OCI-LY1 (cell line): Measurements from ENCODE around the gene ADD2.

Source experiments
- H2AFZ ChIP-seq: fragments of 200-600 bp; sonication (generic), shearing (Covaris generic); 2 replicates; pipeline ENCODE4 v1.6.0; 2014; ENCODE audit warnings: antibody characterized with exemption, mild to moderate bottlenecking, low read length
- H3F3A ChIP-seq: fragments of 200-600 bp; sonication (generic), shearing (Covaris generic); 2 replicates; pipeline ENCODE4 v1.6.0; 2014; ENCODE audit warnings: mild to moderate bottlenecking, antibody characterized with exemption, low read length, moderate library complexity; ENCODE audit not compliant: insufficient read depth
- H3K27ac ChIP-seq: fragments of 200-600 bp; sonication (generic); 2 replicates; pipeline ENCODE4 v1.5.1; 2014; ENCODE audit warnings: low read length, mixed run types, mild to moderate bottlenecking, low read depth; ENCODE audit not compliant: poor library complexity, severe bottlenecking
- H3K27me3 ChIP-seq: fragments of 200-600 bp; sonication (generic); 2 replicates; pipeline ENCODE4 v1.6.0; 2014; ENCODE audit warnings: antibody characterized with exemption, mild to moderate bottlenecking, low read length, moderate library complexity; ENCODE audit not compliant: insufficient read depth
- H3K36me3 ChIP-seq: fragments of 200-600 bp; sonication (generic); 2 replicates; pipeline ENCODE4 v1.6.1; 2014; ENCODE audit warnings: mild to moderate bottlenecking, antibody characterized with exemption, low read length, moderate library complexity, mixed read lengths; ENCODE audit not compliant: insufficient read depth
- H3K4me1 ChIP-seq: fragments of 200-600 bp; sonication (generic); 2 replicates; pipeline ENCODE4 v1.5.1; 2014; ENCODE audit warnings: mild to moderate bottlenecking, low read length, moderate library complexity; ENCODE audit not compliant: insufficient read depth, severe bottlenecking
- H3K4me2 ChIP-seq: fragments of 200-600 bp; sonication (generic), shearing (Covaris generic); 2 replicates; pipeline ENCODE4 v1.6.1; 2014; ENCODE audit warnings: low read length
- H3K4me3 ChIP-seq: fragments of 200-600 bp; sonication (generic); 2 replicates; pipeline ENCODE4 v1.5.1; 2014; ENCODE audit warnings: low read length, low read depth, mild to moderate bottlenecking, mixed read lengths; ENCODE audit not compliant: poor library complexity, severe bottlenecking
- H3K79me2 ChIP-seq: fragments of 200-600 bp; shearing (Covaris generic); 2 replicates; pipeline ENCODE4 v1.6.1; 2016; ENCODE audit warnings: mixed run types, low read length, mixed read lengths; ENCODE audit not compliant: insufficient read depth
- H3K9ac ChIP-seq: fragments of 200-600 bp; sonication (generic), shearing (Covaris generic); 2 replicates; pipeline ENCODE4 v1.6.1; 2014; ENCODE audit warnings: mild to moderate bottlenecking, low read length, mixed read lengths
- H3K9me2 ChIP-seq: fragments of 200-600 bp; sonication (generic), shearing (Covaris generic); 2 replicates; pipeline ENCODE4 v1.6.1; 2014; ENCODE audit warnings: low read depth, mild to moderate bottlenecking, low read length, mixed read lengths
- H3K9me3 ChIP-seq: fragments of 200-600 bp; shearing (Covaris generic); 2 replicates; pipeline ENCODE4 v1.6.1; 2014; ENCODE audit warnings: low read length, mixed read lengths
- H4K20me1 ChIP-seq: fragments of 200-600 bp; sonication (generic), shearing (Covaris generic); 2 replicates; pipeline ENCODE4 v1.6.0; 2016; ENCODE audit warnings: mild to moderate bottlenecking, low read length; ENCODE audit not compliant: insufficient read depth
- CTCF ChIP-seq: fragments of 200-600 bp; sonication (generic), shearing (Covaris generic); IDR thresholded peaks from 2 replicates; pipeline ENCODE4 v1.5.1; 2017; ENCODE audit warnings: mild to moderate bottlenecking, antibody characterized with exemption, low read length, moderate library complexity, mixed read lengths
- EZH2 ChIP-seq: fragments of 200-600 bp; sonication (generic), shearing (Covaris generic); IDR thresholded peaks from 2 replicates; pipeline ENCODE4 v1.8.0; 2017; ENCODE audit warnings: borderline replicate concordance, mixed run types, mild to moderate bottlenecking, antibody characterized with exemption, low read length, moderate library complexity, mixed read lengths

ADD2 gene

DNA sequence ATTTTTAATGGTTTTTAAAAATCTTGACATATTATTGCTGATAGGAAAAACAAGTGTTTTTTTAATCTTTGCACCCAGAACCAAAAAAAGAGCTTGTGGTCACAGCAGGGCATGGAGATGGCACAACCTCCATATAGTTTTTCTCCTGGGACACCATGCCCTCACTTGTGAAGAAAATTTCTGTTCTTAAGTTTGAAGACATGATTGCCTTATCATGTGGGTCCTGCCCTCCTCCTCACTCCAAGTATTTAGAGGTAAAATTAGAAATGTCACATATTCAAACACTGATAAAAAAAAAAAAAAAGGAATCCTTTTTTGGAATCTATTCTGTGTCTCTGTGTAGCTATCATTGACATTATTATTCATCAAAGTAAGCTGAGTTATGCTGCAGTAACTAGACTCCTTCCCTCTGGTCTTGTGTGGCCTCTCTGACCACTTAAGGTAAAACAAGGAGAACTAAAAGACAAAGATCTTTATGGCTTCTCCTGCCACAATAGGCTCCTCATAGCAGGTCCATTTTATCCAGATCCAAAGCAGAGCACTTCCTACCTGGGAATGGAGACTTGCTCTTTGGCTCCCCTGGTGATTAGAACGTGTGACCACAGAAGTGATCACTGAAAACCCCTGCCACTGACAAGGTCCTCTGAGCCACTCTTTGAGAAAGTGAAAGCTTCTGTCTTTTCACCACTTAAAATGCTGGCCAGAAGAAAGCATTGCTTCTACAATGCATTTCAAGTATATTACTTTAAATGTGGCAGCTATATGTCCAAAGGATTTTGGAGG lies 19.8 kb downstream of the ADD2 start:
- Histone ChIP-seq H2AFZ (no peak overlapping the region), H3K36me3 (no peaks in the 10 kb centered on the region), H3K9ac (no peak overlapping the region), H3K79me2 (no peaks in the 10 kb centered on the region), H3K4me3 (no peak overlapping the region), H3K27me3 (peaks cover 5% of the 10 kb centered on the region; the same call in 1 of the 2 replicates), H3K4me1 (no peaks in the 10 kb centered on the region), H3F3A (no peaks in the 10 kb centered on the region), H3K9me3 (no peaks in the 10 kb centered on the region), H4K20me1 (no peaks in the 10 kb centered on the region), H3K27ac (no peak overlapping the region), H3K9me2 (no peaks in the 10 kb centered on the region), H3K4me2 (no peak overlapping the region)
- TF ChIP-seq CTCF (no peak), EZH2 (no peak)

GRCh38 chr2:70747284-70747683 lies 20.7 kb downstream of the ADD2 start:
- Histone ChIP-seq H3K9ac (no peak overlapping the region), H4K20me1 (no peaks in the 10 kb centered on the region), H3K9me3 (no peaks in the 10 kb centered on the region), H3K27ac (no peak overlapping the region), H3K4me3 (no peak overlapping the region), H2AFZ (no peak overlapping the region), H3K9me2 (no peaks in the 10 kb centered on the region), H3K4me1 (no peaks in the 10 kb centered on the region), H3F3A (no peaks in the 10 kb centered on the region), H3K27me3 (no peaks in the 10 kb centered on the region), H3K4me2 (no peak overlapping the region), H3K79me2 (no peaks in the 10 kb centered on the region), H3K36me3 (no peaks in the 10 kb centered on the region)
- TF ChIP-seq CTCF (no peak), EZH2 (no peak)

GRCh38 chr2:70746094-70746974 lies 21.7 kb downstream of the ADD2 start:
- Histone ChIP-seq H3K36me3 (no peaks in the 10 kb centered on the region), H3F3A (no peaks in the 10 kb centered on the region), H4K20me1 (no peaks in the 10 kb centered on the region), H3K4me1 (no peaks in the 10 kb centered on the region), H3K79me2 (no peaks in the 10 kb centered on the region), H3K9ac (no peak overlapping the region), H3K9me3 (no peaks in the 10 kb centered on the region), H3K4me3 (no peak overlapping the region), H3K27ac (no peak overlapping the region), H3K9me2 (no peaks in the 10 kb centered on the region), H3K27me3 (no peaks in the 10 kb centered on the region), H3K4me2 (no peak overlapping the region), H2AFZ (no peak overlapping the region)
- TF ChIP-seq CTCF, result no peak
- no peak for TF ChIP-seq EZH2
